Middle frontal gyrus (tissue), 1 donor: Measurements from ENCODE around the gene BORCS6.

Source experiments
- DNase-seq: peaks from one replicate; pipeline ENCODE4 v3.0.0-alpha.2; 2015; ENCODE audit warnings: low spot score; ENCODE audit errors: extremely low spot score

BORCS6 gene

GRCh38 chr17:8143581-8144400 lies 46.2 kb downstream of the BORCS6 start:
- no peak for DNase-seq

- DNase-seq: no peak
Observed at GRCh38 chr17:8142887-8143580, 46.9 kb downstream of the BORCS6 start.

GRCh38 chr17:8142158-8142886 lies 47.7 kb downstream of the BORCS6 start:
- DNase-seq: no peak

- DNase-seq: no peak
Observed at GRCh38 chr17:8141741-8142140, 48.2 kb downstream of the BORCS6 start.

- no peak for DNase-seq
Observed at GRCh38 chr17:8141045-8141444, 48.9 kb downstream of the BORCS6 start.

- no peak for DNase-seq
Observed at GRCh38 chr17:8140065-8141029, 49.6 kb downstream of the BORCS6 start.

- DNase-seq: peak; percentile 85
Observed at GRCh38 chr17:8138672-8139371, 51.2 kb downstream of the BORCS6 start.

GRCh38 chr17:8138374-8138671 lies 51.7 kb downstream of the BORCS6 start:
- DNase-seq: no peak
